Measurements from ENCODE around the gene HOXC4.

DNA sequence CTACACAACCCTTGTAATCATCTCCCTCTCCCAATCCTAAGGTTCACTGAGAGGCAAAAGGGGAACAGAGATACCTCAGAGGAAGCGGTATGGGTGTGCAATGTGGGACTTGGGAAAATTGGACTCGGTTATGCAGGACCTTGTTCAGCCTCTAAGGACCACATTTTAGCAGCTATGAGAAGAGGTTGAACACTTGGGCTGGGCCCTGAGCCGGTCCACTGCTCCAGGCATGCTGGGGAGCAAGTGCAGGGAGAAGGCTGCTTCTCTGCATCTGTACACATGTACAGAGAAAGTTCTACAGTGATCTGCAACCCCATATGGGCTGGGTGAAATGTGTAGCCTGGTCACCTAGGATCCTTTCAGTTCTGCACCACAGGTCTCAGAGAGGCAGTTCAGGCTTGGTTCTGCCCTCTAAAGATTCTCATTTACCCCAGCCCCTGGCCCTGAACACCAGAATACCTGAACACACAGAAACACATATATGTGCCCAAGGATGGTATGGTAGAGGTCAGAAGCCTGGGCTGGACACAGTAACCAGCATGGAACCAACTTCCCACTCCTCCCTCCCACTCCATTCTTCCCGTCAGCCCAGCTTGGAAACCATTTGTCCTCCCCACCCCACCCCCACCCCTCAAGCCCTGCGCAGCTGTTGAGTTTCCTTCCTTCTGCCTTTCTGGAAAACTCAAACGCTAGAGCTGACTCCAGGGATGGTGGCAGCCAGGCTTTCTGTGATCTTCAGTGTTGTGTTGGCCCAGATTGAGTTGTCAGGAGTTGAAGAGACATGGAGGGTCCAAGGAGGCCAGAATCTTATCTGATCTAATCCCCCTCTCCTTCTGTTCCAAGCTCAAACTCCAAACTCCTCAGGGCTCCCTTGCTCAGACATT, 10.4 kb upstream of the HOXC4 start:
- TF ChIP-seq EZH2 (IDR thresholded peaks at IDR 0.05; ENCODE audit: insufficient read depth, poor library complexity, severe bottlenecking), result no peak
- no peak for TF ChIP-seq EZH2phosphoT487 (IDR thresholded peaks at IDR 0.05; ENCODE audit: insufficient read depth, low read depth)

Data from GM23248 (cell line).